ENCODE results near the gene NCOR1. TPM values are rescaled to one million over a fixed set of nuclear protein-coding genes. Genes with fewer than 3 reads are reported as not detected.

The NCOR1 gene
- polyA plus RNA-seq, 1 experiment: 127 TPM

- Histone ChIP-seq H3K9me3 (ENCODE audit: control insufficient read depth, insufficient read depth, low read length) (no peaks in the 10 kb centered on the region), H3K4me3 (ENCODE audit: low read depth, low read length) (no peak overlapping the region), H3K27me3 (ENCODE audit: control insufficient read depth, insufficient read depth, low read length) (no peaks in the 10 kb centered on the region), H3K27ac (ENCODE audit: low read depth, low read length) (no peak overlapping the region)
- ChIA-PET POLR2A (no interaction called here), CTCF (no interaction called here)
- no peak for TF ChIP-seq CTCF (IDR thresholded peaks at IDR 0.05; ENCODE audit: low read depth, low read length)
- no peak for DNase-seq (ENCODE audit: low read depth, low spot score)
Observed at GRCh38 chr17:16131593-16131992, 83.7 kb downstream of the NCOR1 start.

- no peak for TF ChIP-seq CTCF (IDR thresholded peaks at IDR 0.05; ENCODE audit: low read depth, low read length)
- ChIA-PET POLR2A (no interaction called here), CTCF (interaction anchor here (0.5 kb wide), 1 partner anchor 56 kb away, joined by 3 read pairs; no protein-coding TSS in a partner anchor)
- Histone ChIP-seq H3K27ac (ENCODE audit: low read depth, low read length) (no peak overlapping the region), H3K9me3 (ENCODE audit: control insufficient read depth, insufficient read depth, low read length) (no peaks in the 10 kb centered on the region), H3K4me3 (ENCODE audit: low read depth, low read length) (no peak overlapping the region), H3K27me3 (ENCODE audit: control insufficient read depth, insufficient read depth, low read length) (no peaks in the 10 kb centered on the region)
- DNase-seq (ENCODE audit: low read depth, low spot score): no peak
Observed at GRCh38 chr17:16129441-16130205, 85.7 kb downstream of the NCOR1 start.

- Histone ChIP-seq H3K4me3 (ENCODE audit: low read depth, low read length) (no peak overlapping the region), H3K9me3 (ENCODE audit: control insufficient read depth, insufficient read depth, low read length) (no peaks in the 10 kb centered on the region), H3K27ac (ENCODE audit: low read depth, low read length) (no peak overlapping the region), H3K27me3 (ENCODE audit: control insufficient read depth, insufficient read depth, low read length) (no peaks in the 10 kb centered on the region)
- POLR2A ChIA-PET: no interaction called here
- no peak for TF ChIP-seq CTCF (IDR thresholded peaks at IDR 0.05; ENCODE audit: low read depth, low read length)
- DNase-seq (ENCODE audit: low read depth, low spot score): no peak
- CTCF ChIA-PET: no interaction called here
Observed at GRCh38 chr17:16123531-16123930, 91.8 kb downstream of the NCOR1 start.

GRCh38 chr17:16122697-16123434 lies 92.5 kb downstream of the NCOR1 start:
- no peak for DNase-seq (ENCODE audit: low read depth, low spot score)
- CTCF ChIA-PET: no interaction called here
- Histone ChIP-seq H3K4me3 (ENCODE audit: low read depth, low read length) (no peak overlapping the region), H3K9me3 (ENCODE audit: control insufficient read depth, insufficient read depth, low read length) (no peaks in the 10 kb centered on the region), H3K27me3 (ENCODE audit: control insufficient read depth, insufficient read depth, low read length) (no peaks in the 10 kb centered on the region), H3K27ac (ENCODE audit: low read depth, low read length) (no peak overlapping the region)
- POLR2A ChIA-PET: no interaction called here
- TF ChIP-seq CTCF (IDR thresholded peaks at IDR 0.05; ENCODE audit: low read depth, low read length): no peak

GRCh38 chr17:16121915-16122314 lies 93.4 kb downstream of the NCOR1 start:
- H3K4me3 ChIP-seq (ENCODE audit: low read depth, low read length): no peak overlapping the region
- H3K27me3 ChIP-seq (ENCODE audit: control insufficient read depth, insufficient read depth, low read length): no peaks in the 10 kb centered on the region
- ChIA-PET CTCF (no interaction called here), POLR2A (no interaction called here)
- H3K9me3 ChIP-seq (ENCODE audit: control insufficient read depth, insufficient read depth, low read length): no peaks in the 10 kb centered on the region
- no peak overlapping the region for H3K27ac ChIP-seq (ENCODE audit: low read depth, low read length)
- no peak for TF ChIP-seq CTCF (IDR thresholded peaks at IDR 0.05; ENCODE audit: low read depth, low read length)
- no peak for DNase-seq (ENCODE audit: low read depth, low spot score)
